ENCODE measurements around the gene GNG12. TPM values are rescaled to one million over a fixed set of nuclear protein-coding genes. Genes with fewer than 3 reads are reported as not detected.

The GNG12 gene
- total RNA-seq, 1 donor from 2014 or later = 21.2 TPM

- DNase-seq (ENCODE audit: low spot score in 2 of 2) (no peak), FAIRE-seq (no peak)
Measured at GRCh38 chr1:67817319-67817718, 15.9 kb downstream of the GNG12 start.

GRCh38 chr1:67816506-67816905, 16.8 kb downstream of the GNG12 start:
- DNase-seq (ENCODE audit: low spot score in 2 of 2) (no peak), FAIRE-seq (no peak)

- DNase-seq (ENCODE audit: low spot score in 2 of 2) (no peak), FAIRE-seq (no peak)
Measured at GRCh38 chr1:67816095-67816475, 17.2 kb downstream of the GNG12 start.

GRCh38 chr1:67815303-67816094, 17.8 kb downstream of the GNG12 start:
- no peak for FAIRE-seq
- DNase-seq (ENCODE audit: low spot score in 2 of 2) = no peak

GRCh38 chr1:67814121-67814772, 19.0 kb downstream of the GNG12 start:
- DNase-seq (ENCODE audit: low spot score in 2 of 2) = no peak
- no peak for FAIRE-seq

- FAIRE-seq (no peak), DNase-seq (ENCODE audit: low spot score in 2 of 2) (no peak)
Measured at GRCh38 chr1:67812226-67812625, 21.0 kb downstream of the GNG12 start.

- DNase-seq (ENCODE audit: low spot score in 2 of 2) (no peak), FAIRE-seq (no peak)
Measured at GRCh38 chr1:67811781-67812180, 21.5 kb downstream of the GNG12 start.

GRCh38 chr1:67809887-67810286, 23.4 kb downstream of the GNG12 start:
- FAIRE-seq (no peak), DNase-seq (ENCODE audit: low spot score in 2 of 2) (no peak)

GRCh38 chr1:67807282-67807681, 26.0 kb downstream of the GNG12 start:
- FAIRE-seq (peak; percentile 90), DNase-seq (ENCODE audit: low spot score in 2 of 2) (no peak)

- FAIRE-seq (no peak), DNase-seq (ENCODE audit: low spot score in 2 of 2) (no peak)
Measured at GRCh38 chr1:67804710-67805109, 28.6 kb downstream of the GNG12 start.

GRCh38 chr1:67803380-67804279, 29.6 kb downstream of the GNG12 start:
- DNase-seq (ENCODE audit: low spot score in 2 of 2) = no peak
- no peak for FAIRE-seq

GRCh38 chr1:67802565-67802964, 30.7 kb downstream of the GNG12 start:
- no peak for DNase-seq (ENCODE audit: low spot score in 2 of 2)
- FAIRE-seq = no peak

GRCh38 chr1:67801903-67802302, 31.4 kb downstream of the GNG12 start:
- DNase-seq (ENCODE audit: low spot score in 2 of 2) (no peak), FAIRE-seq (no peak)

- DNase-seq (ENCODE audit: low spot score in 2 of 2) = no peak
- FAIRE-seq = no peak
Measured at GRCh38 chr1:67795179-67795912, 37.9 kb downstream of the GNG12 start.

GRCh38 chr1:67793562-67793961, 39.7 kb downstream of the GNG12 start:
- FAIRE-seq = no peak
- DNase-seq (ENCODE audit: low spot score in 2 of 2) = no peak

GRCh38 chr1:67792741-67793458, 40.4 kb downstream of the GNG12 start:
- DNase-seq (ENCODE audit: low spot score in 2 of 2) (no peak), FAIRE-seq (no peak)

- no peak for DNase-seq (ENCODE audit: low spot score in 2 of 2)
- no peak for FAIRE-seq
Measured at GRCh38 chr1:67792103-67792502, 41.2 kb downstream of the GNG12 start.

GRCh38 chr1:67791686-67792085, 41.6 kb downstream of the GNG12 start:
- no peak for FAIRE-seq
- DNase-seq (ENCODE audit: low spot score in 2 of 2) = no peak

- no peak for DNase-seq (ENCODE audit: low spot score in 2 of 2)
- no peak for FAIRE-seq
Measured at GRCh38 chr1:67791261-67791660, 42.0 kb downstream of the GNG12 start.

- DNase-seq (ENCODE audit: low spot score in 2 of 2) = no peak
- FAIRE-seq = no peak
Measured at GRCh38 chr1:67790201-67790692, 43.0 kb downstream of the GNG12 start.

Measured in frontal cortex (tissue), 4 donors.